Measurements from ENCODE around the gene CCNI. TPM values are rescaled to one million over a fixed set of nuclear protein-coding genes. Genes with fewer than 3 reads are reported as not detected.

CCNI gene
- total RNA-seq, 1 experiment from 2014 or later, result 240 TPM

DNA sequence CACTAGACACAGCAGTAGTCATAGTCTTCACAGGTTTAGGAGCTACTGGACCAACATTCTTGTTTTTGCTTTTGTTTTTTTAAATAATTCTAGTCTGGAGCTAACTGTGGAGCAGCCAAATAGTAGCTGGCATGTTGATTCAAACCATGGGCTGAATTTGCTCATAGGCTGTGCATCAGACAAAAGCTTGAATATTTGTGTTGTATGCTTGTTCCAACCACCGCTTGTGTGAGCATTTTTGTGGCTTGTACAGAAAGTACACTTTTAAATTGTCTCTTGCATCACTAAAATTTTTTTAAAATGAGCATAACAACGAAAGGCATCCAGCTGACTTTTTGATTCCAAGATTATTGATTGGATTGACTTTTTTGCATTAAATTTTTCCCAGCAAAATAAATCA lies 39.6 kb downstream of the CCNI start:
- H3K23me2 ChIP-seq (ENCODE audit: insufficient read length, low read depth, low read length, poor library complexity, severe bottlenecking), result no peaks in the 10 kb centered on the region
- no peak overlapping the region for H4K91ac ChIP-seq (ENCODE audit: insufficient read length, low read depth, low read length)
- H3K79me1 ChIP-seq (ENCODE audit: insufficient read depth, low read depth, low read length, poor library complexity, severe bottlenecking), result no peaks in the 10 kb centered on the region
- no peak overlapping the region for H2BK12ac ChIP-seq (ENCODE audit: insufficient read length, low read depth, low read length)
- no peaks in the 10 kb centered on the region for H3K9me3 Mint-ChIP-seq
- H3K79me2 ChIP-seq (ENCODE audit: insufficient read depth, low read length), result no peaks in the 10 kb centered on the region
- no peak overlapping the region for H4K5ac ChIP-seq (ENCODE audit: insufficient read length, low read depth, low read length)
- TF ChIP-seq, protein P1, sequence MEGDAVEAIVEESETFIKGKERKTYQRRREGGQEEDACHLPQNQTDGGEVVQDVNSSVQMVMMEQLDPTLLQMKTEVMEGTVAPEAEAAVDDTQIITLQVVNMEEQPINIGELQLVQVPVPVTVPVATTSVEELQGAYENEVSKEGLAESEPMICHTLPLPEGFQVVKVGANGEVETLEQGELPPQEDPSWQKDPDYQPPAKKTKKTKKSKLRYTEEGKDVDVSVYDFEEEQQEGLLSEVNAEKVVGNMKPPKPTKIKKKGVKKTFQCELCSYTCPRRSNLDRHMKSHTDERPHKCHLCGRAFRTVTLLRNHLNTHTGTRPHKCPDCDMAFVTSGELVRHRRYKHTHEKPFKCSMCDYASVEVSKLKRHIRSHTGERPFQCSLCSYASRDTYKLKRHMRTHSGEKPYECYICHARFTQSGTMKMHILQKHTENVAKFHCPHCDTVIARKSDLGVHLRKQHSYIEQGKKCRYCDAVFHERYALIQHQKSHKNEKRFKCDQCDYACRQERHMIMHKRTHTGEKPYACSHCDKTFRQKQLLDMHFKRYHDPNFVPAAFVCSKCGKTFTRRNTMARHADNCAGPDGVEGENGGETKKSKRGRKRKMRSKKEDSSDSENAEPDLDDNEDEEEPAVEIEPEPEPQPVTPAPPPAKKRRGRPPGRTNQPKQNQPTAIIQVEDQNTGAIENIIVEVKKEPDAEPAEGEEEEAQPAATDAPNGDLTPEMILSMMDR (conservative IDR thresholded peaks at IDR 0.05), result no peak
- WGBS (ENCODE audit: extremely low coverage, insufficient read length, low lambda C conversion rate), result no CpG with 5 or more reads among the region's 2 CpGs
- no peak overlapping the region for H4K8ac ChIP-seq (replicated peaks; ENCODE audit: insufficient read length, low read depth, low read length)
- no peak overlapping the region for H2BK120ac ChIP-seq (ENCODE audit: low read depth, low read length, poor library complexity, severe bottlenecking)
- no peaks in the 10 kb centered on the region for H3K27me3 Mint-ChIP-seq (ENCODE audit: low read depth)
- no peak overlapping the region for H3K4me2 ChIP-seq (ENCODE audit: insufficient read depth, insufficient read length, low read length)
- no peaks in the 10 kb centered on the region for H3K4me1 ChIP-seq (ENCODE audit: insufficient read depth, low read length)
- no peak for DNase-seq
- H2BK20ac ChIP-seq (ENCODE audit: low read depth, low read length, poor library complexity, severe bottlenecking), result no peak overlapping the region
- no peak overlapping the region for H2AFZ ChIP-seq (ENCODE audit: low read length)
- no peak overlapping the region for H3K4ac ChIP-seq (ENCODE audit: low read depth, low read length)
- no peak overlapping the region for H3T11ph ChIP-seq (ENCODE audit: low read length)
- no peak overlapping the region for H3K27ac ChIP-seq (ENCODE audit: insufficient read length, low read depth, low read length)
- peaks cover 5 to 33% (median 11%) of the 10 kb centered on the region in 3 experiments; a peak in 6 of 7 replicates for H3K36me3 Mint-ChIP-seq (ENCODE audit: insufficient read depth in 1 of 3, low read depth in 3 of 3)
- no peak overlapping the region for H2AK5ac ChIP-seq (ENCODE audit: insufficient read length, low read length)
- peaks cover 6 to 7% of the 10 kb centered on the region in 2 experiments; a peak in 3 of 4 replicates for H3K4me1 Mint-ChIP-seq
- no peak overlapping the region for H2BK15ac ChIP-seq (ENCODE audit: low read depth, low read length)
- H3K18ac ChIP-seq (ENCODE audit: insufficient read length, low read depth, low read length), result no peak overlapping the region
- peaks cover 2% of the 10 kb centered on the region for H4K20me1 ChIP-seq (ENCODE audit: control insufficient read depth, insufficient read depth, insufficient read length)
- H3K9ac ChIP-seq (ENCODE audit: extremely low read depth, insufficient read length, low read length), result no peak overlapping the region
- H3K56ac ChIP-seq (ENCODE audit: insufficient read length, low read depth, low read length), result no peak overlapping the region
- no peak overlapping the region for H3K23ac ChIP-seq (ENCODE audit: insufficient read length, low read depth, low read length)
- H3K9me3 ChIP-seq (ENCODE audit: control insufficient read depth, low read depth, low read length), result no peaks in the 10 kb centered on the region
- H3K27me3 ChIP-seq (ENCODE audit: insufficient read depth, low read length), result no peaks in the 10 kb centered on the region
- H3K27ac Mint-ChIP-seq, result no peak overlapping the region
- H2BK5ac ChIP-seq (ENCODE audit: insufficient read length, low read length), result no peak overlapping the region
- H3K14ac ChIP-seq (ENCODE audit: insufficient read depth, low read length), result no peak overlapping the region
- H3K4me3 Mint-ChIP-seq, result no peak overlapping the region
